Liver (tissue), 9 donors: ENCODE results near the gene CYP11A1. TPM values are rescaled to one million over a fixed set of nuclear protein-coding genes. Genes with fewer than 3 reads are reported as not detected.

ENCODE experiments used
- DNase-seq: peaks from one replicate; pipeline ENCODE4 v3.0.0-alpha.2; 2017; ENCODE audit warnings: low spot score
- H3K27ac ChIP-seq, 2 donors: one replicate each; pipeline ENCODE4 v1.7.0; 2013; ENCODE audit warnings: inconsistent platforms in 2 of 2, low read length in 2 of 2, control low read depth in 1 of 2, low read depth in 1 of 2, mild to moderate bottlenecking in 1 of 2
- H3K27me3 ChIP-seq, 4 donors: one replicate each; pipeline versions ENCODE4 v1.6.1 to v1.7.0; 2013; ENCODE audit warnings: low read length in 3 of 4, inconsistent platforms in 1 of 4, mild to moderate bottlenecking in 1 of 4, moderate library complexity in 1 of 4; ENCODE audit not compliant: control insufficient read depth in 4 of 4, insufficient read depth in 4 of 4
- H3K36me3 ChIP-seq, 4 donors: one replicate each; pipeline versions ENCODE4 v1.6.1 to v1.7.0; 2013; ENCODE audit warnings: low read length in 3 of 4, mild to moderate bottlenecking in 3 of 4, low read depth in 1 of 4, moderate library complexity in 1 of 4; ENCODE audit not compliant: control insufficient read depth in 4 of 4, insufficient read depth in 3 of 4
- H3K4me1 ChIP-seq, 4 donors: one replicate each; pipeline versions ENCODE4 v1.6.1 to v1.7.0; 2013; ENCODE audit warnings: low read length in 3 of 4, mild to moderate bottlenecking in 3 of 4, moderate library complexity in 1 of 4; ENCODE audit not compliant: control insufficient read depth in 4 of 4, insufficient read depth in 4 of 4
- H3K4me3 ChIP-seq, 3 donors: one replicate each; pipeline versions ENCODE4 v1.6.1 to v1.7.0; 2013; ENCODE audit warnings: low read length in 3 of 3, control low read depth in 1 of 3, low read depth in 1 of 3, mild to moderate bottlenecking in 1 of 3
- H3K9ac ChIP-seq, 2 donors: one replicate each; pipeline ENCODE4 v1.7.0; 2013; ENCODE audit warnings: low read length in 2 of 2, mild to moderate bottlenecking in 2 of 2, moderate library complexity in 2 of 2, control low read depth in 1 of 2, low read depth in 1 of 2
- H3K9me3 ChIP-seq, 4 donors: one replicate each; pipeline versions ENCODE4 v1.6.1 to v1.7.0; 2013; ENCODE audit warnings: low read length in 3 of 4; ENCODE audit not compliant: control insufficient read depth in 4 of 4
- EGR1 ChIP-seq, 2 donors: IDR thresholded peaks; 2 replicates each; pipeline ENCODE4 v1.6.1; 2016 to 2018; ENCODE audit warnings: antibody characterized with exemption in 2 of 2, low read depth in 2 of 2
- FOXA1 ChIP-seq: IDR thresholded peaks from 2 replicates; pipeline ENCODE4 v1.6.1; 2016; ENCODE audit warnings: antibody characterized with exemption
- FOXA2 ChIP-seq: IDR thresholded peaks from 2 replicates; pipeline ENCODE4 v1.6.1; 2016; ENCODE audit warnings: antibody characterized with exemption
- GABPA ChIP-seq, 2 donors: IDR thresholded peaks in 1 of 2; conservative IDR thresholded peaks in 1 of 2; 2 replicates each; pipeline ENCODE4 v1.6.1; 2016; ENCODE audit warnings: antibody characterized with exemption in 2 of 2, mild to moderate bottlenecking in 1 of 2, moderate library complexity in 1 of 2
- HNF4G ChIP-seq: IDR thresholded peaks from 2 replicates; pipeline ENCODE4 v1.6.1; 2016; ENCODE audit warnings: antibody characterized with exemption
- JUND ChIP-seq, 2 donors: IDR thresholded peaks; 2 replicates each; pipeline ENCODE4 v1.6.1; 2016; ENCODE audit warnings: antibody characterized with exemption in 2 of 2
- RAD21 ChIP-seq, 2 donors: IDR thresholded peaks; 2 replicates each; pipeline ENCODE4 v1.6.1; 2016; ENCODE audit warnings: antibody characterized with exemption in 2 of 2, mild to moderate bottlenecking in 2 of 2
- TAF1 ChIP-seq: conservative IDR thresholded peaks from 2 replicates; pipeline ENCODE4 v1.6.1; 2016; ENCODE audit warnings: antibody characterized with exemption, mild to moderate bottlenecking
- WGBS: extraction: QIAGEN DNeasy Blood & Tissue Kit; methylation state at CpG from one replicate; pipeline ENCODE4 v1.1.7; 2013; 5-methylcytosine and 5-hydroxymethylcytosine counted together
- polyA plus RNA-seq, 2 donors: library from polyadenylated mRNA; stranded (reverse) in 1 of 2; unstranded in 1 of 2; fragments of 200-250 nt in 1 of 2; fragments of >200 nt in 1 of 2; fragmentation: Nextera tagmentation in 1 of 2; extraction: Ambion mirVana in 1 of 2; gene quantifications; one replicate each; pipeline versions ENCODE4 v1.2.1 to v1.2.3, GENCODE V29; 2013 to 2015
- total RNA-seq, 2 donors: library from RNA; depleted of rRNA; stranded (reverse); fragments of >200 nt; gene quantifications; one replicate each; pipeline ENCODE4 v1.2.3, GENCODE V29; 2014
- TF ChIP-seq, protein P1 (sequence below): IDR thresholded peaks from 2 replicates; pipeline ENCODE4 v1.6.1; 2016; ENCODE audit warnings: antibody characterized with exemption
- TF ChIP-seq, protein P2 (sequence below): IDR thresholded peaks from 2 replicates; pipeline ENCODE4 v1.6.1; 2016; ENCODE audit warnings: antibody characterized with exemption
- TF ChIP-seq, protein P3 (sequence below): fragments of 150-350 bp; IDR thresholded peaks from 2 replicates; pipeline ENCODE4 v1.5.1; 2017; ENCODE audit warnings: improper control_type of control experiment, low read depth, low read length; ENCODE audit not compliant: missing input control
- TF ChIP-seq, protein P4 (sequence below): IDR thresholded peaks from 2 replicates; pipeline ENCODE4 v1.6.1; 2016; ENCODE audit warnings: antibody characterized with exemption, mild to moderate bottlenecking
- donor health status: healthy.
- donor health status: healthy.
- donor health status: healthy.
- donor health status: healthy.
- donor health status: healthy.

CYP11A1 gene
- total and polyA plus RNA-seq, 4 donors: 0.47 to 2.3 (median 1.9) TPM

- Histone ChIP-seq H3K4me1 (no peaks in the 10 kb centered on the region), H3K9ac (no peak overlapping the region), H3K9me3 (no peaks in the 10 kb centered on the region), H3K27ac (no peak overlapping the region), H3K4me3 (no peak overlapping the region), H3K27me3 (no peaks in the 10 kb centered on the region), H3K36me3 (no peaks in the 10 kb centered on the region)
- peak; percentile 66 for DNase-seq
- TF ChIP-seq HNF4G: no peak
- TF ChIP-seq, protein P1, sequence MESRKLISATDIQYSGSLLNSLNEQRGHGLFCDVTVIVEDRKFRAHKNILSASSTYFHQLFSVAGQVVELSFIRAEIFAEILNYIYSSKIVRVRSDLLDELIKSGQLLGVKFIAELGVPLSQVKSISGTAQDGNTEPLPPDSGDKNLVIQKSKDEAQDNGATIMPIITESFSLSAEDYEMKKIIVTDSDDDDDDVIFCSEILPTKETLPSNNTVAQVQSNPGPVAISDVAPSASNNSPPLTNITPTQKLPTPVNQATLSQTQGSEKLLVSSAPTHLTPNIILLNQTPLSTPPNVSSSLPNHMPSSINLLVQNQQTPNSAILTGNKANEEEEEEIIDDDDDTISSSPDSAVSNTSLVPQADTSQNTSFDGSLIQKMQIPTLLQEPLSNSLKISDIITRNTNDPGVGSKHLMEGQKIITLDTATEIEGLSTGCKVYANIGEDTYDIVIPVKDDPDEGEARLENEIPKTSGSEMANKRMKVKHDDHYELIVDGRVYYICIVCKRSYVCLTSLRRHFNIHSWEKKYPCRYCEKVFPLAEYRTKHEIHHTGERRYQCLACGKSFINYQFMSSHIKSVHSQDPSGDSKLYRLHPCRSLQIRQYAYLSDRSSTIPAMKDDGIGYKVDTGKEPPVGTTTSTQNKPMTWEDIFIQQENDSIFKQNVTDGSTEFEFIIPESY: no peak
- TF ChIP-seq RAD21 (IDR thresholded peaks at IDR 0.05): peak; percentile 82 to 91
- TF ChIP-seq, protein P2, sequence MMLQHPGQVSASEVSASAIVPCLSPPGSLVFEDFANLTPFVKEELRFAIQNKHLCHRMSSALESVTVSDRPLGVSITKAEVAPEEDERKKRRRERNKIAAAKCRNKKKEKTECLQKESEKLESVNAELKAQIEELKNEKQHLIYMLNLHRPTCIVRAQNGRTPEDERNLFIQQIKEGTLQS: no peak
- TF ChIP-seq, protein P3, sequence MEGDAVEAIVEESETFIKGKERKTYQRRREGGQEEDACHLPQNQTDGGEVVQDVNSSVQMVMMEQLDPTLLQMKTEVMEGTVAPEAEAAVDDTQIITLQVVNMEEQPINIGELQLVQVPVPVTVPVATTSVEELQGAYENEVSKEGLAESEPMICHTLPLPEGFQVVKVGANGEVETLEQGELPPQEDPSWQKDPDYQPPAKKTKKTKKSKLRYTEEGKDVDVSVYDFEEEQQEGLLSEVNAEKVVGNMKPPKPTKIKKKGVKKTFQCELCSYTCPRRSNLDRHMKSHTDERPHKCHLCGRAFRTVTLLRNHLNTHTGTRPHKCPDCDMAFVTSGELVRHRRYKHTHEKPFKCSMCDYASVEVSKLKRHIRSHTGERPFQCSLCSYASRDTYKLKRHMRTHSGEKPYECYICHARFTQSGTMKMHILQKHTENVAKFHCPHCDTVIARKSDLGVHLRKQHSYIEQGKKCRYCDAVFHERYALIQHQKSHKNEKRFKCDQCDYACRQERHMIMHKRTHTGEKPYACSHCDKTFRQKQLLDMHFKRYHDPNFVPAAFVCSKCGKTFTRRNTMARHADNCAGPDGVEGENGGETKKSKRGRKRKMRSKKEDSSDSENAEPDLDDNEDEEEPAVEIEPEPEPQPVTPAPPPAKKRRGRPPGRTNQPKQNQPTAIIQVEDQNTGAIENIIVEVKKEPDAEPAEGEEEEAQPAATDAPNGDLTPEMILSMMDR: peak; percentile 74
- no peak for TF ChIP-seq FOXA1
- TF ChIP-seq JUND (IDR thresholded peaks at IDR 0.05): no peak
- TF ChIP-seq GABPA (IDR thresholded peaks at IDR 0.05 in 1 of 2, conservative IDR thresholded peaks at IDR 0.05 in 1 of 2): no peak
- no peak for TF ChIP-seq TAF1
- TF ChIP-seq EGR1 (IDR thresholded peaks at IDR 0.05; ENCODE audit: low read depth in 2 of 2): no peak
- TF ChIP-seq, protein P4, sequence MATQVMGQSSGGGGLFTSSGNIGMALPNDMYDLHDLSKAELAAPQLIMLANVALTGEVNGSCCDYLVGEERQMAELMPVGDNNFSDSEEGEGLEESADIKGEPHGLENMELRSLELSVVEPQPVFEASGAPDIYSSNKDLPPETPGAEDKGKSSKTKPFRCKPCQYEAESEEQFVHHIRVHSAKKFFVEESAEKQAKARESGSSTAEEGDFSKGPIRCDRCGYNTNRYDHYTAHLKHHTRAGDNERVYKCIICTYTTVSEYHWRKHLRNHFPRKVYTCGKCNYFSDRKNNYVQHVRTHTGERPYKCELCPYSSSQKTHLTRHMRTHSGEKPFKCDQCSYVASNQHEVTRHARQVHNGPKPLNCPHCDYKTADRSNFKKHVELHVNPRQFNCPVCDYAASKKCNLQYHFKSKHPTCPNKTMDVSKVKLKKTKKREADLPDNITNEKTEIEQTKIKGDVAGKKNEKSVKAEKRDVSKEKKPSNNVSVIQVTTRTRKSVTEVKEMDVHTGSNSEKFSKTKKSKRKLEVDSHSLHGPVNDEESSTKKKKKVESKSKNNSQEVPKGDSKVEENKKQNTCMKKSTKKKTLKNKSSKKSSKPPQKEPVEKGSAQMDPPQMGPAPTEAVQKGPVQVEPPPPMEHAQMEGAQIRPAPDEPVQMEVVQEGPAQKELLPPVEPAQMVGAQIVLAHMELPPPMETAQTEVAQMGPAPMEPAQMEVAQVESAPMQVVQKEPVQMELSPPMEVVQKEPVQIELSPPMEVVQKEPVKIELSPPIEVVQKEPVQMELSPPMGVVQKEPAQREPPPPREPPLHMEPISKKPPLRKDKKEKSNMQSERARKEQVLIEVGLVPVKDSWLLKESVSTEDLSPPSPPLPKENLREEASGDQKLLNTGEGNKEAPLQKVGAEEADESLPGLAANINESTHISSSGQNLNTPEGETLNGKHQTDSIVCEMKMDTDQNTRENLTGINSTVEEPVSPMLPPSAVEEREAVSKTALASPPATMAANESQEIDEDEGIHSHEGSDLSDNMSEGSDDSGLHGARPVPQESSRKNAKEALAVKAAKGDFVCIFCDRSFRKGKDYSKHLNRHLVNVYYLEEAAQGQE: no peak
- no peak for TF ChIP-seq FOXA2
- WGBS: 33% methylated on average over 6 of the region's 6 CpGs
Observed at GRCh38 chr15:74322558-74323180, 44.8 kb downstream of the CYP11A1 start.

DNA sequence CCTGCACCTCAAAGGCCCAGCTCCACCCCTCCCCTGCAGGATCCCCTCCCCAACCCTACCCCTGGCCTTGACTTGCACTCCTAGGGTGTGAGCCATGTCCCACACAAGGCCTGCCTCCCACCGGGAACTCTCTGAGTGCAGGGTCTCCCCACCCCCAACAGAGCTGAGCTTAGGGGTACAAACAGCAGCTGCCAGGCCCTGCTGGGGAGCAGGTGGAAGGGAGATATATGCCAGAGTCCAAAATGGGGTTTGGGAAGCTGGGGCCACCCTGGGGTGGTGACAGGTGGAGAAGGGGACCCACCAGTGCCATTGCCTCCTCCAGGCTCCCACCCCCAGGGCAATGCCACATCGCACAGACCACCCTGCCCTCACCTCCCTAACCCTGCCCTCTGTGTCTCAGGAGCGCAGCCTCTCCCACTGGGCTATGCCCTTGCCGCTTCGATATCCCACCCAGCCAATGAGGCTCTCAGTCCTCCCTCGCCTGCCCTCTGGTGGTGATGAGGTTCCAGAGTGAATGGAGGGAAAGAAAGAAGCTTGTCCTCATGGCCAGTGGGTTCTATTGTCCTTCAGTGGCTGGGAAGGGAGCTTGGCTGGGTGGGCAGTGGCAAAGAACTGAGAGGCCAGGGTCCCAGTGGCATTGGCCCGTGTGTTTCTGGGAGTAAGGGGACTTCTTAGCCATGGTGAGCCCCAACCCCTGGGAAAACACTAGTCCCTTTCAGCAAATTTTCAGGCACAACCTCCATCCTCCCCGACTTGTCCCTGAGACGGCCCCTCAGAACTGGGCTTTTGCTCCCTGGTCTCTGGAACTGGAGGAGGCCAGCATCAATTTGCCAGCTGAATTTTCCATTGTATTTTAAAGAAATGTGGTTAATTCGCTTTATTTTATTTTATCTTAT, 46.8 kb downstream of the CYP11A1 start:
- no peak overlapping the region for H3K27ac ChIP-seq
- TF ChIP-seq RAD21 (IDR thresholded peaks at IDR 0.05) (peak; percentile 50 to 69), HNF4G (no peak), TAF1 (no peak), EGR1 (IDR thresholded peaks at IDR 0.05; ENCODE audit: low read depth in 2 of 2) (no peak)
- TF ChIP-seq, protein P3: peak; percentile 48
- 76% methylated on average over 10 of the region's 10 CpGs for WGBS
- H3K4me3 ChIP-seq: no peak overlapping the region
- no peaks in the 10 kb centered on the region for H3K4me1 ChIP-seq
- no peaks in the 10 kb centered on the region for H3K27me3 ChIP-seq
- no peaks in the 10 kb centered on the region for H3K9me3 ChIP-seq
- DNase-seq: peak; percentile 47
- no peak overlapping the region for H3K9ac ChIP-seq
- no peaks in the 10 kb centered on the region for H3K36me3 ChIP-seq
